GM12873 (cell line): Measurements from ENCODE around the gene ANKRD26.

Experiments
- TF ChIP-seq, protein P1 (sequence below): IDR thresholded peaks from 2 replicates; pipeline ENCODE4 v1.5.1; 2012; ENCODE audit warnings: low read depth, mild to moderate bottlenecking, moderate library complexity, low read length, control low read depth; ENCODE audit not compliant: insufficient read depth; ENCODE audit errors: missing control alignments

The ANKRD26 gene

DNA sequence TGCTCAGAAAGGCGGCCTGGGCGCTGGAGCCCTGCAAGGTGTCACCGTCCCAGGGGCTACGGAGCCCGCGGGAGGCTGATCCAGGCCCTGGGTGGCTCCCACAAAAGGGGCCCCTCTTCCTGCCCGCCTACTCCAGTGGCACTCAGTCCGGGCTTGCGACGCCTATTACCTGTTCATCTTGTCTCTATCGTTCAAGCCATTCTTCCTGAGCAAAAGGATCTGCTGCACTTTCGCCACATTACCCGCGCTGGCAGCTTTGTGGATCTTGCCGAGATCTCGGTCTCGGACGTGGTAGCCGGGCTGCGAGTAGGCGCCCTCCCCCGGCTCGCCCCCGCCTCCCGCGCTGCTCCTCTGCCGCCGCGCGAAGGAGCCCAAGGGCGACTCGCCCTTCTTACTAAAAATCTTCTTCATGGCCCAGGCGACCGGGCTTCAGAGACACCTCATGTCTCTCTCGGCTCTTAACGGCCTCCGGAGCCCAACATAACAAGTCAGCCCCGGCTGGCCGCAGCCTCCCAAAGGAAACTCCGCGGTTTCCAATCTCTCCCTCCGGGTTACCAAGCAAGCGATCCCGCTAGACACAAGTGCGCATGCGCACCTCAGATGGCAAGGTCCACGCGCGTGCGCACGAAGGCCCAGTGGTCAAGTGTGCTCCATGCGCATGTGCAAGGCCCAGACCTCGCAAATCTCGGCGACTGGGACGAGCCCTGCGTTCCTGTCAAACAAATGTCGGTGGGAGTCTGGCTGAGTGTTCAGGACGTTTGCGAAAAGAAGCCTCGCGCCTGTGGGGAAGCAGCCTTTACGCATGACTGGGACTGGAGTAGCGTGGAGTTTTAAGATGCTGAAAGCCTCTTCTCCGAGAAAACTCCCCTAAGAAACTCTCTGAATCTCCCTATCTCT, at the start of gene ANKRD26:
ANKRD26 (minus strand) TSS at position 579 of the 897 bp plus-strand sequence; CDS start at position 411, 168 bp downstream.
- TF ChIP-seq, protein P1, sequence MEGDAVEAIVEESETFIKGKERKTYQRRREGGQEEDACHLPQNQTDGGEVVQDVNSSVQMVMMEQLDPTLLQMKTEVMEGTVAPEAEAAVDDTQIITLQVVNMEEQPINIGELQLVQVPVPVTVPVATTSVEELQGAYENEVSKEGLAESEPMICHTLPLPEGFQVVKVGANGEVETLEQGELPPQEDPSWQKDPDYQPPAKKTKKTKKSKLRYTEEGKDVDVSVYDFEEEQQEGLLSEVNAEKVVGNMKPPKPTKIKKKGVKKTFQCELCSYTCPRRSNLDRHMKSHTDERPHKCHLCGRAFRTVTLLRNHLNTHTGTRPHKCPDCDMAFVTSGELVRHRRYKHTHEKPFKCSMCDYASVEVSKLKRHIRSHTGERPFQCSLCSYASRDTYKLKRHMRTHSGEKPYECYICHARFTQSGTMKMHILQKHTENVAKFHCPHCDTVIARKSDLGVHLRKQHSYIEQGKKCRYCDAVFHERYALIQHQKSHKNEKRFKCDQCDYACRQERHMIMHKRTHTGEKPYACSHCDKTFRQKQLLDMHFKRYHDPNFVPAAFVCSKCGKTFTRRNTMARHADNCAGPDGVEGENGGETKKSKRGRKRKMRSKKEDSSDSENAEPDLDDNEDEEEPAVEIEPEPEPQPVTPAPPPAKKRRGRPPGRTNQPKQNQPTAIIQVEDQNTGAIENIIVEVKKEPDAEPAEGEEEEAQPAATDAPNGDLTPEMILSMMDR = no peak

DNA sequence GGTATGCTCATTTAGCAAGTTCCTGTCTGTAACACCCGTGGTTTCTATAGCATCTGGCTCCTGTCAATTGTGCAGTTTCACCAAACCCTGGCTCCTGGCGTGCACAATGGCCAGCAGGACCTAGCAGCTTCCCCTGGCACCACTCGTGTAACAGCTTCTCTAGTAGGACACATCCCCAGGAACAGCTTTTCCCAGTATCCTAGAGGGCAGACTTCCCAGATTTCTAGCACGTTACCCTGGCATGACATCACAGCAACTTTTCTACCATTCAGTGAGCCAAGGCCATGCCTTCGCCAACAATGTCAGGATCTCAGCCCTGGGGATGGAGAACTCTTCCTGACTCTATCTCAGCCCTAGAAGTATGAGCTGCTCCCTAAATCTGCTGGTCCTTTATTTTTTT, 47.4 kb upstream of the ANKRD26 start:
- TF ChIP-seq, protein P1 = no peak

- TF ChIP-seq, protein P1 = no peak
Observed at GRCh38 chr10:27145937-27146336, 45.6 kb upstream of the ANKRD26 start.

GRCh38 chr10:27143686-27144085, 43.4 kb upstream of the ANKRD26 start:
- TF ChIP-seq, protein P1 = no peak

GRCh38 chr10:27138277-27138676, 38.0 kb upstream of the ANKRD26 start:
- TF ChIP-seq, protein P1 = no peak

DNA sequence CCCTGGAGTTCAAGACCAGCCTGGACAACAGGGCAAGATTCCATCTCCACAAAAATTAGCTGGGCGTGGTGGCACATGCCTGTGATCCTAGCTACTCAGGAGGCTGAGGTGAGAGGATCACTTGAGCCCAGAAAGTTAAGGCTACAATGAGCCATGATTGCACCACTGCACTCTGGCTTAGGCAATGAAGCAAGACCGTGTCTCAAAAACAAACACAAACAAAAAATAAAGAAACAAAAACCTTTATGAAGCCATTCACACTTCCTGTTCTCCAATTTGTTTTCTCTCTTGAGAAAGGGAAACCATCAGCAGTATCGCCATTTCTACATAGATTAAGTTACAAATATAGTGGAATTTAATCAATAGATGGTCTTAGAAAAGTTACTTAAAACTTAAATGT, 34.1 kb upstream of the ANKRD26 start:
- TF ChIP-seq, protein P1 = no peak

- TF ChIP-seq, protein P1 = no peak
Observed at GRCh38 chr10:27108165-27108564, 7.9 kb upstream of the ANKRD26 start.
